NCI-H146 treated with DMSO at 0.1 percent for 48 hours (cell line): ENCODE measurements around the gene KDM5A.
"Not testable (repeated sequence)": the region's sequence is repeated elsewhere in the genome, so short reads cannot be mapped to it uniquely, and the experiment has no call there.

Experiments used
- DNase-seq: peaks from one replicate; lab custom pipeline; 2025; ENCODE audit not compliant: unreplicated experiment; lab: John Stamatoyannopoulos, UW

KDM5A gene

GRCh38 chr12:241266-241665 is 147.9 kb downstream of the KDM5A start:
- no peak for DNase-seq

GRCh38 chr12:240566-240965 is 148.6 kb downstream of the KDM5A start:
- no peak for DNase-seq

DNA sequence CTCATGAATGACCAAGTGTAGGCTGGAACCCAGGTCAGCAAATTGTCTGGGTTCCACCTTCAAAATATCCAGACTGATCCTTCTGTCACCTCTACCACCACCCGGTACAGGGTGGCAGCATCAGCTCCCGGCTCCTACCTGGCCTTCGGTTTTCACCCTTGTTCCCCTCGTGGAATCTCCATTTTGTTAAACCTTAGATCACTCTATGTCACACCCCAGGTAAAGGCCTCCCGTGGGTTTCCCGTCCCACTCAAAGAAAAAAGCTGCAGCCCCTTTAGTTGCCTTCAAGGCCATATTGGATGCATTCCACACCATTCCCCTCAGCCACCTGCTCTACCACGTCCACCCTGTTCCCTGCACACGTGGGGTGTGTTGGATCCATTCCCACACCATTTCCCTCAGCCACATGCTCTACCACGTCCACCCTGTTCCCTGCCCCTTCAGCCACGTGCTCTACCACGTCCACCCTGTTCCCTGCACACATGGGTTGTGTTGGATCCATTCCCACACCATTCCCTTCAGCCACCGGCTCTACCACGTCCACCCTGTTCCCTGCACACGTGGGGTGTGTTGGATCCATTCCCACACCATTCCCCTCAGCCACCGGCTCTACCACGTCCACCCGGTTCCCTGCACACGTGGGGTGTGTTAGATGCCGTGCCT is 150.3 kb downstream of the KDM5A start:
- no peak for DNase-seq

GRCh38 chr12:238116-238515 is 151.0 kb downstream of the KDM5A start:
- no peak for DNase-seq

GRCh38 chr12:237026-237815 is 151.9 kb downstream of the KDM5A start:
- DNase-seq: no peak

- no peak for DNase-seq
Measured at GRCh38 chr12:236445-236844, 152.7 kb downstream of the KDM5A start.

GRCh38 chr12:235967-236366 is 153.2 kb downstream of the KDM5A start:
- DNase-seq: not testable (repeated sequence)

- DNase-seq: no peak
Measured at GRCh38 chr12:234891-235415, 154.2 kb downstream of the KDM5A start.

DNA sequence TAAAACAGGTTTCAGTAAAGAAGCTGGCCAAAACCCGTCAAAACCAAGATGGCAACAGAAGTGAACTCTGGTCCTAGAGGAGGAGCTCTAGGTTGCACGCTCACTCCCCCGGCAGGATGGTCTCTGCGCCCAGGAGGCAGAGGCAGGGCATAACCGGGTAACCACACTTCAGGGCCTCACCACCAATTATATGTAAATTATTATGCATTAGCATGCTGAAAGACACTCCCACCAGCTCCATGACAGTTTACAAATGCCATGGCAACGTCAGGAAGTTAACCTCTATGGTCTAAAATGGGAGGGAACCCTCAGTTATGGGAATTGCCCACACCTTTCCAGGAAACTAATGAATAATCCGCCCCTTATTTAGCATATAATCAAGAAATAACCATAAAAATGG is 155.1 kb downstream of the KDM5A start:
- DNase-seq: no peak

DNA sequence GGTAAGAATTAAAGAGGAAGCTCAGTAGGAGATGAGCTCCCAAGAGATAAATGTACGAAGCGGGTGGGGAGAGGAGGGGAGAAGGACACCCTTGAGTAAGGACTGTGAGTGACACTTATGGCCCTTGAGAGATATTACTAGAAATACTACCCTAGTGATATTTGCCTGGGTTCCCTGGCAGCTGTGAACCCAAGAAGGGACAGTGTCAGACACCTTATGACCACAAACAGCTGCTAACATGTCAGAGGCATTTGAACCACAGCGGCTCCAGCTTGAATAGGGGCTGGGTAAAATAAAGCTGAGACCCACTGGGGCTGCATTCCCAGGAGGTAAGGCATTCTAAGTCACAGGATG is 155.5 kb downstream of the KDM5A start:
- no peak for DNase-seq

GRCh38 chr12:232731-233614 is 156.1 kb downstream of the KDM5A start:
- no peak for DNase-seq

DNA sequence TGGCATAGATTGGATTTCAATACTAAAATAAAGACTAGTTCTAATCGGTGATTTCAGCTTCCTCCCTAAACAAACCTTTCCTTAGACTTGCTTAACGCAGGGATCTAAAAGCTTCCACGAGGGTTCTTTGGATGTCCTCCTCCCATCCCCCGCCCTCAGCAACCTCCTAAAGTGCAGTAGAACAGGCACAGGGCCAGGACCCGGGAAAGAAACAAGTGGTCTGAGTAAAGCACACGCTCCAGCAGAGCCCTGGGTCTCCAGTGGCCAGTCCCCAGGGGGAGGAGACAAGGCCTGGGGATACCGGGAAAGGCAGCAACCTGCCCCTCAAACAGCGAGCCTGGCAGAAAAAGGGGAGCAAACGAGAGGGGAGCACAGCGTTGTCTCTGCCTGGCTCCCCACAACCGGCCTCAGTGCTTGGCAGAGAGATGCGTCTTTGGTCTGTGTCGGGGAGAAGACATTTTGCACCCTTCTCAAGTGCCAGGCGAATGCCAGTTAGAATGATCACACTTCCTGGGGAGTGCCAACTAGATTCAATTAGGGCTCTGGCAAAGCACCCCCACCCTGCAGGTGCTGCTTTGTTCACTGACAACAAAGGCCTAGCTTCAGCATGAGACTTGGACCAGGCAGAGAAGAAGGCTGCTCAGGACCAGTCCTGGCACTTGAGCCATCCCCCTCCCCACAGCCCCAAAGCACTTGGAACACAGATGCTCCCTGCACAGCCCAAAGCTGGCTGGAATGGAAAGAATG is 158.0 kb downstream of the KDM5A start:
- no peak for DNase-seq
